GM19239 (cell line): Measurements from ENCODE around the gene OGDH.

ENCODE experiments used
- DNase-seq: peaks from one replicate; pipeline ENCODE4 v3.0.0; 2011; ENCODE audit warnings: low spot score; ENCODE audit not compliant: insufficient read length
- FAIRE-seq: peaks from 2 replicates; lab custom pipeline; 2011; peaks lifted over from hg19 to GRCh38; lab: Jason Lieb, UNC

The OGDH gene

DNA sequence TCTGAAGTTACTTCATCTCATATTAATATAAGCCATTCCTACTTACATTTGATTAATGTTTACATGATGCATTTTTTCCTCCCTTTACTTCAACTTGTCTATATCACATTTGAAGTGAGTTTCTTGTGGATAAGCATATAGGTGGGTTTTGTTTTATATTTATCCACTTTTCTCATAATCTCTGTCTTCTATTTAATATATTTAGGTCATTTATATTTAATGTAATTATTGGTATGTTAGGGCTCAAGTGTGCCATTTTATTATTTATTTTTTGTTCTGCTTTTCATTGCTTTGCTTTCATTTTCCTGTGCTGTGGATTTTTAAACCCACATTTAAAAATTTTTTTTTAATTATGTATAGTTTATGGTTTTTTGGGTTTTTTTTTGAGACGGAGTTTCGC is 54.8 kb downstream of the OGDH start:
- FAIRE-seq (no peak), DNase-seq (no peak)

DNA sequence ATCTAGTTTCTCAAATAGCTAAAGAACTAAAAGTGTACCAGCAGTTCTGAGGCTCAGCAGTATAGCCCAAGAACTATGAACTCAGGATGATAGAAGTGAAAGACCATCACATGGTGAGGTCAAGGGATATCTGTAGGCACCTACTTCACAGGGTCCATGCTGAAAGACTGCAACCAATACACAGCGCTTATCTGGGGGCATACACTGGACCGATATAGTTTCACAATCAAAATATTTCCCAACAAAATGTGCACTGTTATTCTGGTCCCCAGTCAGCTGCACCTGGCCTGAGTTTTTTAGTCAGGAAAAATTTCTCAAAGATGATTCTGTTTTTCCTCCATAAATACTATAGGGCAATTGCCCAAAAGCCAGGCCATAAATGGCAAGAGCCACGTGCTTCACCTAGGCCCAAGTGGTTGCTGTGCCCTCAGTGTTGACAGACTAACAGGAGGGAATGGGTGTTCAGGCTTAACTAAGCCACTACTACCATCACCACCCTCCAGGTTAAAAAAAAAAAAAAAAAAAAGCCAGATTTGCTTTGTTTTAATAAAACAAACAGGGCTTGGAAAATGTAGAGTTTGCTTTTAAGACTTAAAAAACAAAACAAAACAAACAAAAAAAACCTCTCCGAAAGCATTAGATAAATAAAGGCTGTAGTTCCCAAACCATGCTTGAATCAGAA is 58.5 kb downstream of the OGDH start:
- DNase-seq (no peak), FAIRE-seq (no peak)

DNA sequence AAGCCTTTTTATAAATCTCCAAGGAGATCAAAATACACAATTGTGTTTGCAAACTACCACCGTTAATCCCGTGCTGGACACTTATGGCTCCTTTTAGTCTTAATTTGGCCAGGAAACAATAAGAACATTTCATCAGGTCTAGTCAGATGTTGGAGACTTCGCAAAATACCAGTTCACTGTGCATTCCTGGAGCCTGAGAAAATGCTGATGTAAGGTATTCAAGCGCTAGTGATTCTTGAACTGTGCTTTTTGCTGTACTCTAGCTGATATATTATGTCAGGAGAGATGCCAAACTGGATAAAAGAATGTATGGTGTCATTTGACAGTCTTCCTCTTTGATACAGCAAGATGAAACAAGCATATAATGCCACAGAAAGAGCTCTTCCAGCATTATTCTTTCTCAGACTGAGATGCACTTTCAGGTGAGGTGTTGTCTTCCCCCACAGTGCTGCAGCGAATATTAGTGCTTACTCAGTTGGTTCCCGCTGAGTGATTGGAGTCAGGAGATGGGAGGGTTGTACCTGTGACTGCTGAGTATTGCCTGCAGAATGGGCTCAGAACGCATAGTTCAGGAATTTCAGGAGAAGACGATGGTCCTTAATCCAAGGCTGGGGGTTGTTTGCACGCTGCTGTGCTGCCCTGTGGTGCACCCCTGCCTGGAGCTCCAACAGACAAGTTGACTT is 59.2 kb downstream of the OGDH start:
- no peak for FAIRE-seq
- DNase-seq = no peak

DNA sequence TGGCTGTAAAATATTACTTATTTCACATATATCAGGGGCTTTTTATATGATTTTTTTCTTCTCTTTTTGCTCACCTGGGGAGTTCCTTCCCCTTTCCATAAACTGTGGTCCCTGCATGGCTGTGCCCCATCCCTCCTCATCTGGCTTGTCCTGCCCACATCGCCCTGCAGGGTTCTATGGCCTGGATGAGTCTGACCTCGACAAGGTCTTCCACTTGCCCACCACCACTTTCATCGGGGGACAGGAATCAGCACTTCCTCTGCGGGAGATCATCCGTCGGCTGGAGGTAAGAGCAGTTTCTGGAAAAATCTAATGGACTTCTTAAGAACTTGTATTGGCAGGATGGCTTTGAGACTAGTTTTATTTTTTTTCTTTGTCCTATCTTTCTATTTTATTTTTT is 60.1 kb downstream of the OGDH start:
- FAIRE-seq = no peak
- DNase-seq = no peak

DNA sequence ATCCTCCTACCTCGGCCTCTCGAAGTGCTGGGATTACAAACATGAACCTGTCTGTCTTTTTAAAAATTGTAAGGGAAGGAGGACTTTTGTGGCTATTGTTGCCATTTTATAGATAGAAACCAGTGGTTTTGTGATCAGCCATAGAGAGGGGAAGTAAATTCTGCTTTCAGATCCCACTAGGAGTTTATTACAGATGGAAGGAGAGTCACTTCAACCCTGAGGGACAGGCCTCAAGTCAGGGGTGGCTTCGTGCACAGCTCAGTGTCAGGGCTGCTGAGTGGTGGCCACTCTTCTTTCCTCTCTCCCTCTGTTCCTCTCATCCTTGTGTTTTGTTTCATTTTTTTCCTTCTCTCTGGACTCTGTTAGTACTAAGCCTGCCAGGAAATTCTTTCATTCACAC is 60.8 kb downstream of the OGDH start:
- DNase-seq (no peak), FAIRE-seq (no peak)

DNA sequence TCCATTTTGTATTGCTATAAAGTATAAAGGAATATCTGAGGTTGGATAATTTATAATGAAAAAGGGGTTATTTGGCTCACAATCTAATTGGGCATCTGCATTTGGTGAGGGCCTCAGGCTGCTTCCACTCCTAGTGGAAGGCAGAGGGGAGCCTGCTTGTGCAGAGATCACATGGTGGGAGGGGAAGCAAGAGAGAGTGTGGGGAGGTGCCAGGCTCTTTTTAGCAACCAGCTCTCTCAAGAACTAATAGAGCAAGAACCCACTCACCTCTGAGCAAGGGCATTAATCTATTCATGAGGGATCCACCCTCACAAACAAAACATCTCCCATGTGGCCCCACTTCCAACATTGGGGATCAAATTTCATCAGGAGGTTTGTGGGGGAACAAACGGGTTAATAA is 64.6 kb downstream of the OGDH start:
- no peak for DNase-seq
- FAIRE-seq = no peak

DNA sequence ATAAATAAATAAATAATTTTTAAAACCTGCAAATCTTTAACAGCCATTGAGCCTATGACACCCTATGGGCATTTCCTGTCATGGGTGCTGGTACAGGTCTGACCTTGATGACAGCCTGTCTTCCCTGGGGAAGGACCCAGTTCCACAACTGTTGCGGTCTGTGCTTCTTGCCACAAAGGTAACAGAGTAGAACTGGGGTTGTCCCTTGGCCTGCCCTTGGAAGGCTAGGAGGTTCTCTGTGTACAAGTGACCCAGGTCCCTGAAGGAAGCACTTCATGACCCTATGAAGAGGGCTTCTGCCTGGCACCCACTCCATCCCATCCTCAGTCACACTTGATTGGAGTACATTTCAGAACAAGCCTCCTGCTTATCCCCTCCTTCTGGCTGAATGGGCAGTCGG is 66.9 kb downstream of the OGDH start:
- no peak for FAIRE-seq
- no peak for DNase-seq

DNA sequence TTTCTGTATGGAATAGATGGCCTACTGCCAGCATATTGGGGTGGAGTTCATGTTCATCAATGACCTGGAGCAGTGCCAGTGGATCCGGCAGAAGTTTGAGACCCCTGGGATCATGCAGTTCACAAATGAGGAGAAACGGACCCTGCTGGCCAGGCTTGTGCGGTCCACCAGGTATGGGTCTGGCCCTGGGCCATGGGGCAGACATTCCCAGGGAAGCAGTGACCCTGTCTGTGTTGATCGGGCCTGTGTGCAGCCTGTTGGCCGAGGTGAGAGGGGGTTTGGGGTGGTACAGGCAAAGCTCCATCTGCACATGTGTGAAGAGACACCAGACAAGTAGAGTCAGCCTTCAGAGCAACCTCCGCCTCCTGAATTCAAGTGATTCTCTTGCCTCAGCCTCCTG is 67.3 kb downstream of the OGDH start:
- FAIRE-seq = no peak
- no peak for DNase-seq

DNA sequence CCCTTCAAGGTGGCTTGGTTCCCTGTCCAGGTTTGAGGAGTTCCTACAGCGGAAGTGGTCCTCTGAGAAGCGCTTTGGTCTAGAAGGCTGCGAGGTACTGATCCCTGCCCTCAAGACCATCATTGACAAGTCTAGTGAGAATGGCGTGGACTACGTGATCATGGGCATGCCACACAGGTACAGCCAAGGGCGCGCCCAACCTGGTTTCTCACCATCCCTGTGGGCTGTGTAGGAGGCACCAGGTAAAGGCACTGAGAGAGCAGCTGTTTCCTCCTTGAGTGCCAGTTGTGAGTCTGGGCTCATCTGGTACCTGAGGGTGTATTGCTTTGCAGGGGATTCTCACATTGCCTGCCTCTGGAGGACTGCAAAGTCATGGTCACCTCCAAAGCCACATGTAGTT is 68.0 kb downstream of the OGDH start:
- DNase-seq (no peak), FAIRE-seq (no peak)

DNA sequence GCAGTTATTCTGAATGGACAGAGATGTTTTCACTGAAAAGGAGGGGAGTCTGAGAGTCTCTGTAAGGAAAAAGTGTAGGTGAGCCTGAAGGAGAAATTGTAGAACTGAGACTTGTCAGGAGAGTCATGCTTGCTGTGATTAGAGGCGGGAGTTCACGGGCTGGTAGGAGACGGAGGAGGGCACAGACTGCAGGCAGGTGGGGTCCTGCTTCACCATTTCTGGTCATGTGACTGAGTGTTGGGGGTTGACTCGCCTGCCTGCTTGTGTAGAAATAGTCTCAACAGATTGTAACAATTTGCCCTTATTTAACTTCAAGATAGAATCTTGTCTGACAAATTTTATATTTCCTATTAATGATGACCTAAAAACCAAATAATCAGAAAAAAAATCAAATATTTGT is 70.3 kb downstream of the OGDH start:
- no peak for FAIRE-seq
- no peak for DNase-seq

DNA sequence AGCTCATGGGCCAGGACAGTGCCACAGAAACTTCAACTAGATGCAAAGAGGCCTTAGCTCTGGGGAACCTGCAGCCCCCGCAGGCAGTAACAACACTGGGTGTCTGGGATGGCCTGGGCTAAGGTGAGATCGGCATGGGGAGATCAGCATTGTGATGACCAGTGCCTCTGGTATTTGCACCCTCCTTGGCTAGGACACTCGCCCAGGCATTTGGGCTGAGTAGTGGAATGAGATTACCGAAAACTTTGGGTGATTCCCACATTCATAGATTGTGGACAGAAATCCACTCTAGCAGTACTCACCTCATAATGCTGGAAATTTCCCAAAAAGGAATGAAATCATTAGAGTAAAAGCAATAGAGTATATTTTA is 71.7 kb downstream of the OGDH start:
- DNase-seq (no peak), FAIRE-seq (no peak)

DNA sequence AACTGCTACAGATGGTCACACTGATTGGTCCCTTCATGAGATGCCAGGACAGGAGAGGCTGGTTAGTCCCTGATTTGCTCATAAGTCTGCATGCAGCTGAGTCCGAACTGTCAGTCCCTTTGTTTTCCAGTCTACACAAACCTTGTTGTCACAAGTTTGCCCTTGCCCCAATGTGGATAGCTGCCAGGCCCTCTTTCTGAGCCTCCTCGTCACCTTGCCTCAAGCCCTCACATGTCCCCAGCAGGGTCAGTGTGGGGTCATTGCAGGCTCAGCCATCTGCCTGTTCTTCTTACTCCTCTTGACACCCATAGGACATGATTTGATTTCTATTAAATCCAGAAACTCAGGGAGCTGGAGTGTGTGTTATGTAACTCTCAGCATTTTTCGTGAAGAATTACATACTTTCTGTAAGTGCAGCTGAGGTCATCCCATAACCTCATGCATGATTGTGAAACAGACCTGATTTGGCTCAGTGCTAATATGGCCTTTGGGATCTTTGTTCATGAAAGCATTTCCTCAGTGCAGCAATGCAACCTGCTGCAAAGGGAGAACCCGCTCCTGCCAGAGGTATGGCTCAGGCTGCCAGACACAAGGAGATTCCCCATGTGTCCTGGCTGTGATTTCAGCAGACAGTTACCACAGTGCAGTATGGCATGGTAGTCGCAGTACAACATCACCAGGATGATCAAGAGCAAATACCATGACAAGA is 72.2 kb downstream of the OGDH start:
- DNase-seq (no peak), FAIRE-seq (no peak)

DNA sequence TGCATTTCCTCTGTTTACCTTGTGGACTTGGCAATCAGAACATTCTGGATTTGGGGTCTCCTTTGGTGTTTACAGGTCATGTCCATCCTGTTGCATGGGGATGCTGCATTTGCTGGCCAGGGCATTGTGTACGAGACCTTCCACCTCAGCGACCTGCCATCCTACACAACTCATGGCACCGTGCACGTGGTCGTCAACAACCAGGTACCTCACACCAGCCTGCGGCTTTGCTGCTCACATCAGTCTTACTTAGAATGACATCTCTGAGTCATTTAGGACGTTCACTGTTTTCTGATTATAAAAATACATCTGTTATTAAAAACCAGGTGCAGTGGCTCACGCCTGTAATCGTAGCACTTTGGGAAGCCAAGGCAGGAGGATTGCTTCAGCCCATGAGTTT is 75.2 kb downstream of the OGDH start:
- FAIRE-seq = no peak
- DNase-seq = no peak

DNA sequence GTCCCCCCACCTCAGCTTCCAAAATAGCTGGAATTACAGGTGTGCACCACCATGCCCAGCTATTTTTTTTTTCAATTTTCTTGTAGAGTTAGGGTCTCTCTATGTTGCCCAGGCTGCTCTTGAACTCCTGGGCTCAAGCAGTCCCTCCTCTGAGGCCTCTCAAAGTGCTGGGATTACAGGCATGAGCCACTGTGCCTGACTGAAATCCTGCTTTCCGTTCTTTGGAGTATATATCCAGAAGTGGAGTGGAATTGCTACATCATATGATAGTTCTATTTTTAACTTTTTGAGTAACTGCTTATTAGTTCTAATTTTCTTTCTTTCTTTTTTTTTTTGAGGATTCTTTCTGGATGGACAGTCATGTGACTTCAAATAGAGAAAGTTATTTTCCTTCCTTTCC is 79.3 kb downstream of the OGDH start:
- DNase-seq (no peak), FAIRE-seq (no peak)

DNA sequence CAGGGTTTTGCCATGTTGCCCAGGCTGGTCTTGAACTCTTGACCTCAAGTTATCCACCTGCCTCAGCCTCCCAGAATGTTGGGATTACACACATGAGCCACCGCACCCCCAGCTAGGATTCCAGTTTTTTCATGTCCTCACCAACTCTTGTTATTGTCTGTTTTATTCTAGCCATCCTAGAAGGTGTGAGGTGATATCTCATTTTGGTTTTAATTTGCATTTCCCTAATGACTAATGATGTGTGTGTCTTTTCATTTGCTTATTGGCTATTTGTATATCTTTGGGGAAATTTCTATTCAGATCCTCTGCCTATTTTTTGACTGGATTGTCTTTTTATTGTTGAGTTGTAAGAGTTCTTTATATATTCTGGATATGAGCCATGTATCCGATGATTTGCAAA is 83.0 kb downstream of the OGDH start:
- no peak for DNase-seq
- no peak for FAIRE-seq

DNA sequence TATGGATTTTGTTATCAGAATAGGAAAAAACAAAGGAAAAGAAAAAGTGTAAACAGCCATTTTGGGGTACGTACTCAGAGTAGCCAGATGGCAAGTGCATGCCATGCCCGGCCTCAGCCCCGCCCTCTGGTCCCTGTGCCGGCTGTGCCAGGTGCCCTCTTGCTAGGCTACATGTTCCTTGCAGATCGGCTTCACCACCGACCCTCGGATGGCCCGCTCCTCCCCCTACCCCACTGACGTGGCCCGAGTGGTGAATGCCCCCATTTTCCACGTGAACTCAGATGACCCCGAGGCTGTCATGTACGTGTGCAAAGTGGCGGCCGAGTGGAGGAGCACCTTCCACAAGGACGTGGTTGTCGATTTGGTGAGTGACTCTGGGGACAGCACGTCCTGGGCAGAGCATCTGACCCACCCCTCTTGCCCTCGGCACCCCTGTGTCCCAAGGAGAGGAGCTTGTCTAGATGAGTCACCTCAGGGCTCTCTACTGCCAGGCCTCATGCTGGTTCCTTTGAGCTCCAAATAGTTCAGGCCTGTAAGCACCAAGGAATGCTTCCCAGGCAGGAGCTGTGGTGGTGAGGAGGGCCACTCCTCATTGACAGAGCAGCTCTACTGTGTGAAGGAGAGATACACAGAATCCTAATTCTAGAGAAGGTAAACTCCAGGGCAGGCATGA is 87.3 kb downstream of the OGDH start:
- no peak for DNase-seq

DNA sequence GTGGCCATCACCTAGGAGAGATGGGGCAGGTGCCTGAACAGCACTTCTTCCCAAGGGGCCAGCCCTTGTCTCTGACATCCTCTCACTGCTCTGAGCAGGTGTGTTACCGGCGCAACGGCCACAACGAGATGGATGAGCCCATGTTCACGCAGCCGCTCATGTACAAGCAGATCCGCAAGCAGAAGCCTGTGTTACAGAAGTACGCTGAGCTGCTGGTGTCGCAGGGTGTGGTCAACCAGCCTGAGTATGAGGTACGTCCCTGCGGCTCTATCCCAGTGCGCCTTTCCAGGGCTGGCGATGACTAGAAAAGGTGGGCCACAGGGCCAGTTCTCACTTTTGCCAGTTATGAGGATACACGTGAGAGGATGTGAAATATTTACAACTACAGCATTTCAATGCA is 87.9 kb downstream of the OGDH start:
- FAIRE-seq (no peak), DNase-seq (no peak)

More for the DNA sequence above, 87.3 kb downstream of the OGDH start:
- FAIRE-seq = no peak

DNA sequence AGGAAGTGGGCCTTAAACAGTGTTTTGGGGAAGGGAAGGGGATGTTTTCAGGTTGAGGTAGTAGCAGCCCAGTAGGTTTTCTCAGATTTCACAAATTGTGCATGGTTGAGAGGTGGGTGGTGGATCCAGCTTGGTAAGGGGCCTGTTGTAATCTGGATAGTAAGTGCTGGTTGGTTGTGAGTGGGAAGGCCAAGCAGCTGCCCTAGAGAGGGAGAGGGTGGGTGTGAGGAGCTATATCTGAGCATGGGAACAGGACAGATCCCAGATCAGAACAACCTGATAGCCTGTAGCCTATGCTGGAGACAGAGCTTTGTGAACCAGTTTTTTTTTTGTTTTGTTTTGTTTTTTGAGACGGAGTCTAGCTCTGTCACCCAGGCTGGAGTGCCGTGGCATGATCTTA is 88.3 kb downstream of the OGDH start:
- no peak for FAIRE-seq
- DNase-seq = no peak

DNA sequence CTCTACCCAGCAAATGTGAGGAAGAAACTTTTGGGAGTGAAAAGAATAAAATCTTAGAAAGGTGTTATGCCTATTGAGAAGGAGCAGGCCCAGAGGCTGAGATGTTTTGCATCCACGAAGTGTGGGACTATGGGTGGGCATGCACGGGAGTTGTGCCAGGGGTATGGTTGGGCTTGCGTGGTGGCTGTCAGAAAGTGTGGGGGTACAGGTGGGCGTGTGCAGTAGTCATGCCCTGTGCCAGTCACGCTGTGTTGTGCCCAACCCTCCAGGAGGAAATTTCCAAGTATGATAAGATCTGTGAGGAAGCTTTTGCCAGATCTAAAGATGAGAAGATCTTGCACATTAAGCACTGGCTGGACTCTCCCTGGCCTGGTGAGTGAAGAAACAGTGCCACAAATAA is 89.3 kb downstream of the OGDH start:
- no peak for DNase-seq
- no peak for FAIRE-seq

DNA sequence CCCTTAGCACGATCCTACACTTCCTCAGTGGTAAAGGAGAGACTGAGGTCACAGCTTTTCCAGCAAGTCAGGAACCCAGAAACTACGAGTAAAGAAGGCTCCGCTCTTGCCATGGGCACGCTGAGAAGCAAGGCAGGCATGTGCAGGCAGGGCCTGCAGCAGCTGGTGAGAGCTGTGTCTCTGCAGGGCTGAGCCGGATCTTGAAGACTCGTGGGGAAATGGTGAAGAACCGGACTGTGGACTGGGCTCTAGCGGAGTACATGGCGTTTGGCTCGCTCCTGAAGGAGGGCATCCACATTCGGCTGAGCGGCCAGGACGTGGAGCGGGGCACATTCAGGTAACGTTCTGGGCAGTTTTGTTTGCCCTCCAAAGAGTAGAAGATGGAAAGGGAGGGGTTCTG is 90.3 kb downstream of the OGDH start:
- FAIRE-seq (no peak), DNase-seq (no peak)
